Activated CD8-positive, alpha-beta memory T cell treated with anti-CD3 and anti-CD28 coated beads for 4 hours (primary cell): ENCODE measurements around the gene SELL.
"Not testable (repeated sequence)": the region's sequence is repeated elsewhere in the genome, so short reads cannot be mapped to it uniquely, and the experiment has no call there.

Experiments
- DNase-seq, 2 donors: peaks; one replicate each; pipeline ENCODE4 v3.0.0-alpha.2; 2020; ENCODE audit warnings: low read depth in 2 of 2

SELL gene

DNA sequence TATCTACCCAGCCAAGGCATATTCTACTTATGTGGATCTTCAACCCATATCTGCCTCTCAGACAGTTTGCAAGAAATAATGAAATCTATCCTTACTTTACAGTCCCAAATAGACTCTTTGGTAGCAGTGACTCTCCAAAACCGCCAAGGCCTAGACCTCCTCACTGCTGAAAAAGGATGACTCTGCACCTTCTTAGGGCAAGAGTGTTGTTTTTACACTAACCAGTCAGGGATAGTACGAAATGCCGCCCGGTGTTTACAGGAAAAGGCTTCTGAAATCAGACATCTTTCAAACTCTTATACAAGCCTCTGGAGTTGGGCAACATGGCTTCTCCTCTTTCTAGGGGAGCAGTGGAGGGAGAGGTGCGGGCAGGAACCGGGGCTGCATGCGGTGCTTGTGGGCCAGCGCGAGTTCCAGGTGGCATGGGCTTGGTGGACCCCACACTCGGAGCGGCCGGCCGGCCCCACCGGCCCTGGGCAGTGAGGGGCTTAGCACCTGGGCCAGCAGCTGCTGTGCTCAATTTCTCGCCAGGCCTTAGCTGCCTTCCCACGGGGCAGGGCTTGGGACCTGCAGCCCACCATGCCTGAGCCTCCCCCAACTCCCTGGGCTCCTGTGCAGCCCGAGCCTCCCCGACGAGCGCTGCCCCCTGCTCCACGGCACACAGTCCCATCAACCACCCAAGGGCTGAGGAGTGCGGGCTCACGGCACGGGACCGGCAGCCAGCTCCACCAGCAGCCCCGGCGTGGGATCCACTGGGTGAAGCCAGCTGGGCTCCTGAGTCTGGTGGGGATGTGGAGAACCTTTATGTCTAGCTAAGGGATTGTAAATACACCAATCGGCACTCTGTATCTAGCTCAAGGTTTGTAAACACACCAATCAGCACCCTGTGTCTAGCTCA is 43.5 kb downstream of the SELL start:
- not testable (repeated sequence) for DNase-seq

DNA sequence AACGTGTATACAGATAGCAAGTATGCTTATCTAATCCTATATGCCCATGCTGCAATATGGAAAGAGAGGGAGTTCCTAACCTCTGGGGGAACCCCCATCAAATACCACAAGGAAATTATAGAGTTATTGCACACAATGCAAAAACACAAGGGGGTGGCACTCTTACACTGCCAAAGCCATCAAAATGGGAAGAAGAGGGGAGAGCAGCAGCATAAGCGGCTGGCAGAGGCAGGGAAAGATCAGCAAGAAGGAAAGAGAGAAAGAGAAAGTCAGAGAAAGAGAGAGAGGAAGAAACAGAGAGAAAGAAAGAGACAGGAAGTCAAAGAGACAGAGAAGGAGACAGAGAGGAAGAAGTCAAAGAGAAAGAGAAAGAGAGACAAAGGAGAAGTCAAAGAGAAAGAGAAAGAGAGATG is 44.2 kb downstream of the SELL start:
- not testable (repeated sequence) for DNase-seq

GRCh38 chr1:169662680-169663079 is 48.7 kb downstream of the SELL start:
- DNase-seq: not testable (repeated sequence)

DNA sequence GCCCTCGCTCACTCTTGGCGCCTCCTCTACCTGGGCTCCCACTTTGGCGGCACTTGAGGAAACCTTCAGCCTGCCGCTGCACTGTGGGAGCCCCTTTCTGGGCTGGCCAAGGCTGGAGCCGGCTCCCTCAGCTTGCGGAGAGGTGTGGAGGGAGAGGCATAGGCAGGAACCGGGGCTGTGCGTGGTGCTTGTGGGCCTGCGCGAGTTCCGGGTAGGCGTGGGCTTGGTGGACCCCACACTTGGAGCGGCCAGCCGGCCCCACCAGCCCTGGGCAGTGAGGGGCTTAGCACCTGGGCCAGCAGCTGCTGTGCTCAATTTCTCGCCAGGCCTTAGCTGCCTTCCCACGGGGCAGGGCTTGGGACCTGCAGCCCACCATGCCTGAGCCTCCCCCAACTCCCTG is 50.4 kb downstream of the SELL start:
- DNase-seq: not testable (repeated sequence)

DNA sequence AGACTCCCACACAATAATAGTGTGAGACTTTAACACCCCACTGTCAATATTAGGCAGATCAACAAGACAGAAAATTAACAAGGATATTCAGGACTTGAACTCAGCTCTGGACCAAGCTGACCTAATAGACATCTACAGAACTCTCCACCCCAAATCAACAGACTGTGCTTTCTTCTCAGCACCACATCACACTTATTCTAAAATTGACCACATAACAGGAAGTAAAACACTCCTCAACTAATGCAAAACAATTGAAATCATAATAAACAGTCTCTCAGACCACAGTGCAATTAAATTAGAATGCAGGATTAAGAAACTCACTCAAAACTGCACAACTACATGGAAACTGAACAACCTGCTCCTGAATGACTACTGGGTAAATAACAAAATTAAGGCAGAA is 52.6 kb downstream of the SELL start:
- not testable (repeated sequence) for DNase-seq

GRCh38 chr1:169653873-169654272 is 57.5 kb downstream of the SELL start:
- no peak for DNase-seq

DNA sequence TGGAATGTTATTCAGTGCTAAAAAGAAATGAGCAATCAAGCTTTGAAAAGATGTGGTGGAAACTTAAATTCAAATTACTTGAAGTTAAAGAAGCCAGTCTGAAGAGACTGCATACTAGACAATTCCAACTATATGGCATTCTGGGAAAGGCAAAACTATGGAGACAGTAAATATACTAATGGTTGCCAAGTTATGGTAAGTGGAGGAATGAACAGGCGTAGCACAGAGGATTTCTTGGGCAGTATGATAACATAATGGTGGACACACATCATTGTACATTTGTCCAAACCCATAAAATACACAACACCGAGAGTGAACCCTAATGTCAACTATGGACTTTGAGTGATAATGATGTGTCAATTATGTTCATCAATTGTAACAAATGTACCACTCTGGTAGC is 60.4 kb downstream of the SELL start:
- DNase-seq: no peak

- DNase-seq: no peak
Observed at GRCh38 chr1:169650551-169650950, 60.9 kb downstream of the SELL start.

GRCh38 chr1:169648709-169649108 is 62.7 kb downstream of the SELL start:
- DNase-seq: no peak

GRCh38 chr1:169648187-169648586 is 63.2 kb downstream of the SELL start:
- no peak for DNase-seq

DNA sequence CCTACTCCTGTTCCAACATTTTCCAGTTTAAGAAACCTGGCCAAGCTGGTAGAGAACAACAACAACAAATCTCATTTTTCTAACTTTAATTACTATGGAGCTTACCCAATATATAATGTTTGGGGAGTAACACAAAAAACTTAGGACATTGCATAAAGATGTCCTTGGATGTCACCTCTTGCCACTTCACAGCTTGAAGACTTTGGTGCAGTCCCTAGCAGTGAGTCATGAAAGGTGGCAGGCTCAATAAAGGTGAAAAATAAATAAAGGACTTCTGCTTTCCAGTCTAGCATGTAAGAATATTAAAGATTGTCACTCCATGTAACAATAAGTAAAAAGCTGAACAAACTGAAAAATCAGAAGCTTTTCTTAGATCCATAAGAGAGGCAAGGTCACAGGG is 63.9 kb downstream of the SELL start:
- no peak for DNase-seq

DNA sequence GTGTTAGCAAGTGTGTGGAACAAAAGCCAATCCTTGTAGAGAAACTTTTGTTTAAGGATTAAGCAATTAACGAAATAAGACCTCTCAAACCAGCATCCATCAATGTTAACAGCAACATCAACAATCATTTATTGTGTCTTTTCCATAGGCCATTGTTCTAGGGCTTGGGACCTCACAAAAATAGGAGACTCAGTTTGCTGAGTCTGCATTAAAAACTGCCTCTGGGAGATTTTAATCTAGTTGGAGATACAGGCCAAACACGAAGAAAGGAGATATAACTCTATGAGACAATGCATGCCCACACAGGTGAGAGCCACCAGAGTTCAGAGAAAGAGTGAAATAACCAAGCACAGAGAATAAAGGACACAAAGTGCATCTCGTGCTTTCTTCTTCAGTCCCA is 67.1 kb downstream of the SELL start:
- DNase-seq: no peak
